ENCODE results near the gene NEURL1B.
"Not testable (repeated sequence)": the region's sequence is repeated elsewhere in the genome, so short reads cannot be mapped to it uniquely, and the experiment has no call there.

The NEURL1B gene

DNA sequence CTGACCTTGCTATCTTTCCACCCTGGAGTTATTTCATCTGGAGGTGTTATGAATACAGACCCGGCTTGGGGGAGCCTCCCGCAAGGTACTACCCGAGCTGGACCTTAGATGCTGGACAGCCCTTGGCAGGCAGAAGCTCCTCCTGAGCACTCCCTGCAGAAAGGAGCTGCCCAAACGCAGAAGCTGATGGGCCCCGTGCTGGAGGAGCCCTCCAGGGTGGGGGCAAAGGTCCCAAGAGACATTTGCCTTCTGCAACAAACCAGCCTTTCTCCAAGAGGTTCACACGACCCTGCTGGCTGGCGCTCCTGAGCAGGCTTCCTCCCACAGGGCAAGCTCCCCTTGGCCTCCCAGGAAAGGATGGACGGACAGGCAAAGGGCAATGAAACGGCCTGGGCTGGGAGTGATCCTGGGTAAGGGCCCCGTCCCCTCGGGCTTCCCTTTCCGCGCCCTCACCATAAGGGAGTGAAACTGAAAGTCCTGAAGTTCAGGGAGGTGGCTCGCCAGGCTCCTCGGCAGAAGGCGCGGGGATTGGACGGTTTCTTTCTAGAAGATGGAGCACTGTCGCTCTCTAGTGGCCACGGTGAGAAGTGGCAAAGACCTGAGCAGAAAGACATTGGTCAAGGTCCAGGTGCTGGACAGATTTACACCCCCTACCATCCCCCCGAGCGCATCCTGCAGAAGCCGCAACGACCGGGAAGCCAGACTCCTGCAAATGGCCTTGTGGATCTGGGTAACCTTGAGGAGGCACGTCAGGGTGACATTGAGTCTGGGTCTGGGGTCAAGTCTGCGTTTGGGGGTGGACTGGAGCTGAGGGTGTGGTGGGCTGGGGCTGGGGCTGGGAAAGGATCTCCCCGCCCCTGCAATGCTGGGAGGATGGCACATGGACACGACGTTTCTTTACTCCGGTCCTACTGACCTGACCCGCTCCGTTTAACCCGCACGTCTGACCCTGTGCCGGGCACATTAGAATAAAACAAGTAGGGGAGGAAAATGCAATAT lies 56.4 kb downstream of the NEURL1B start:
- Mint-ChIP-seq H3K27ac (peak overlapping the region; percentile 94 to 98), H3K4me1 (peaks cover 21% of the 10 kb centered on the region), H3K27me3 (peaks cover 18% of the 10 kb centered on the region), H3K4me3 (peak overlapping the region; percentile 84 to 93), H3K9me3 (no peaks in the 10 kb centered on the region)
- ATAC-seq (peak; percentile 88), DNase-seq (peak; percentile 81 to 84)

GRCh38 chr5:172699423-172699822 lies 58.4 kb downstream of the NEURL1B start:
- Mint-ChIP-seq H3K9me3 (no peaks in the 10 kb centered on the region), H3K27me3 (peaks cover 29% of the 10 kb centered on the region), H3K27ac (no peak overlapping the region), H3K4me1 (peaks cover 21% of the 10 kb centered on the region), H3K4me3 (no peak overlapping the region)
- no peak for ATAC-seq
- no peak for DNase-seq

DNA sequence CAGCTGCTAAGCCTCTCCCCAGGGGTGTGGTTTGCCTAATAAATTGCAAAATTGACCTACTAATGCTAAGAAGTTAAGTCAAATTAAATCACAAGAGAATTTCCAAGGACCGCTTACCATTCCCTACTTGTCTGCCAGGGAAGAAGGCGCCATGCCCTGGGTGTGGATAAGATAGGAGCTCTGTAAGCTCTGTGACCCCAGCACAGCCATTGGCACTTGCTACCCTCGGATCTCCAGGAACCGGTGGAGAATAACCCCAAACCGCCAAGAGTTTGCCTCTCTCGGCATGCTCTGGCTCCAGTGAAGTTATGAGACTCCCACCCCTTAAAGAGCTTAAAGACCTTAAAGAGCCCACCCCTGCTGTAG lies 58.9 kb downstream of the NEURL1B start:
- ATAC-seq = no peak
- Mint-ChIP-seq H3K9me3 (no peaks in the 10 kb centered on the region), H3K27me3 (peaks cover 34% of the 10 kb centered on the region), H3K4me1 (peaks cover 21% of the 10 kb centered on the region), H3K4me3 (no peak overlapping the region), H3K27ac (no peak overlapping the region)
- no peak for DNase-seq

- H3K27me3 Mint-ChIP-seq = peaks cover 36% of the 10 kb centered on the region
- no peak overlapping the region for H3K4me3 Mint-ChIP-seq
- DNase-seq (no peak), ATAC-seq (no peak)
- no peaks in the 10 kb centered on the region for H3K9me3 Mint-ChIP-seq
- H3K27ac Mint-ChIP-seq = peak overlapping the region in 1 of 2 donors; percentile 44
- H3K4me1 Mint-ChIP-seq = peaks cover 21% of the 10 kb centered on the region
Observed at GRCh38 chr5:172700365-172701290, 59.6 kb downstream of the NEURL1B start.

GRCh38 chr5:172701291-172701656 lies 60.2 kb downstream of the NEURL1B start:
- DNase-seq (no peak), ATAC-seq (no peak)
- Mint-ChIP-seq H3K4me3 (no peak overlapping the region), H3K27me3 (peaks cover 42% of the 10 kb centered on the region), H3K9me3 (no peaks in the 10 kb centered on the region), H3K4me1 (peaks cover 21% of the 10 kb centered on the region), H3K27ac (peak overlapping the region in 1 of 2 donors; percentile 44)

GRCh38 chr5:172703952-172704351 lies 62.9 kb downstream of the NEURL1B start:
- no peak for DNase-seq
- Mint-ChIP-seq H3K27me3 (peaks cover 60% of the 10 kb centered on the region), H3K9me3 (no peaks in the 10 kb centered on the region), H3K27ac (no peak overlapping the region), H3K4me3 (no peak overlapping the region), H3K4me1 (peaks cover 10% of the 10 kb centered on the region)
- no peak for ATAC-seq

DNA sequence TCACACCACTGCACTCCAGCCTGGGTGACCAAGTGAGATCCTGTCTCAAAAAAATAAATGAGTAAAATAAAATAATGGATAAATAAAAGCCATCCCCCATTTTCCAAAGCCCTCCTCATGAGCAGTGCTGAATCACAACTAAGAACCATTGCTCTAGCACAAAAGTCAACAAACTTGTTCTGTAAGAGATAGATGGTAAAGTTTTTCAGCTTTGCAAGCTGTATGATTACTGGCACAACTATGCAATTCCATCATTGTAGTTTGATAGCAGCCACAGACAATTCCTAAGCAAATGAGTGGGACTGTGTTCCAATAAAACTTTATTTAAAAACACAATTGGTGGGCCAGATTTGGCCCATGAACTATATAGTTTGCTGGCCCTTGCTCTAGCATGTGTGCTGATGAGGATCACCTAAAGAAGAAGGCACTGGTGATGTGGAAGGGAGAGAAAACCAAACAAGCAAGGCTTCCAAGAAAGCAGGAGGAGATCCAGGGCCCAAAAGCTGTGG lies 64.6 kb downstream of the NEURL1B start:
- Mint-ChIP-seq H3K27me3 (peaks cover 60% of the 10 kb centered on the region), H3K9me3 (no peaks in the 10 kb centered on the region)

DNA sequence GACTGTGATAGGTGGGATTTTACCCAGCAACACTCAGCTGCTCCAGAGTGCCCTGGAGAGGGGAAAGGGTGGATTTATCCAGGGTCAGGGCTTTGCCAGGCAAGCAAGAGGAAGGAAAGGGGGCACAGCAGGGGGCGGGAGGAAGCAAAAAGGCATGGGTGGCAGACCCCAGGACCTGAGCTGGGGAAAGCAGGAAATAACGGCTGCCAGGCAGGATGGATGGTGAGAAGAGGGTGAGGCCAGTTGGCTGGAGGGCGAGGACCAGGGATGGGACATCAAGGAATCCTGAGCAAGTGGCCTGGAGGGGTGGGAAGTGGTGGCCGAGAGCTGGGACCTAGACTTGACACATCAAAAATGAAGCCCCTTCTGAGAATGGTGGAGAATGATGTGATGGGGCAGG lies 65.7 kb downstream of the NEURL1B start:
- peaks cover 55% of the 10 kb centered on the region for H3K27me3 Mint-ChIP-seq
- H3K27ac Mint-ChIP-seq = no peak overlapping the region
- no peaks in the 10 kb centered on the region for H3K9me3 Mint-ChIP-seq
- H3K4me1 Mint-ChIP-seq = peaks cover 3% of the 10 kb centered on the region
- DNase-seq (no peak), ATAC-seq (no peak)
- no peak overlapping the region for H3K4me3 Mint-ChIP-seq

More for the DNA sequence above, 64.6 kb downstream of the NEURL1B start:
- H3K27ac Mint-ChIP-seq = peak overlapping the region in 1 of 2 donors; percentile 55
- DNase-seq (no peak), ATAC-seq (no peak)
- no peak overlapping the region for H3K4me3 Mint-ChIP-seq
- H3K4me1 Mint-ChIP-seq = peaks cover 10% of the 10 kb centered on the region

DNA sequence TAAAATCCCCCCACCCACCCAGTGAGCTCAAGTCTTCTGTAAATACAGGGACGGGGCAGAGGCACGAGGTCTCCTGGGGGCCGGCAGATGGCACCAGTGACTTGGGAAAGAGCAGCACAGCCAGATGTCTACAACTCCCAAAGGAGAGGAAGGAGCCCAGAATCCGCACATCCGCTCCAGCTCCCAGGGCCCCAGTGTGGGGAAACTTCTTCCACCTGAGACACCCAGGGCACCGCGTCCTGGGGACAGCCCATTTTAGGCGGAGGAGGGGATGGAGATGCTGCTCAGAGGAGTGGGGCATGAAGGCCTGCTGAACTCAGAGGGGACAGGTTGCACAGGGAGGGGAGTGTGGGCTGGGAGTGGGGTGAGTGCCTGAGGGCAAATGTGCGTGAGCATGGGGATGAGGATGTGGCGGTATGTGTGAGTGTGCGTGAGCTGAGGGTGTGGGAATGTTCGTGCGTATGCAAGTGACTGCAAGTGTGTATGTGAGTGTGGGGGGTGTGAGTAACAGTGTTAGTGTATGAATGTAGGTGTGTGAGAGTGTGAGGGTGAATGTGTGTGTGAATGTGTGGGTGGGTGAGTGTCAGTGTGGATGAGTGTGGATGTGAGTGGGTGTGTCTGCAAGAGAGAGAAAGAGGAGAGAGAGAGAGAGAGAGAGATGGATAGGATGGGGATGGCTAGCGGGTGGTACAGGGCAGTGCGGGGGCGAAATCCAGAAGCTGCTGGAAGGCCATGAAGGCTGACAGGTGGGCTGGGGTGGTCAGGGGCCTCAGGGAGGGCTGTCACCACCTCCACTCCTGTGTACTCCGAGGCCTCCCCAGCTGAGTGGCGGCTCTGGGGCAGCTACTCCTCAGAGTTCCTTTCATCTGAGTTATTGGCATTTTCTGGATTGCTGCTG lies 66.5 kb downstream of the NEURL1B start:
- H3K27ac Mint-ChIP-seq = no peak overlapping the region
- DNase-seq (no peak), ATAC-seq (peak; percentile 40)
- H3K4me1 Mint-ChIP-seq = no peaks in the 10 kb centered on the region
- H3K9me3 Mint-ChIP-seq = no peaks in the 10 kb centered on the region
- no peak overlapping the region for H3K4me3 Mint-ChIP-seq
- H3K27me3 Mint-ChIP-seq = peaks cover 52% of the 10 kb centered on the region

DNA sequence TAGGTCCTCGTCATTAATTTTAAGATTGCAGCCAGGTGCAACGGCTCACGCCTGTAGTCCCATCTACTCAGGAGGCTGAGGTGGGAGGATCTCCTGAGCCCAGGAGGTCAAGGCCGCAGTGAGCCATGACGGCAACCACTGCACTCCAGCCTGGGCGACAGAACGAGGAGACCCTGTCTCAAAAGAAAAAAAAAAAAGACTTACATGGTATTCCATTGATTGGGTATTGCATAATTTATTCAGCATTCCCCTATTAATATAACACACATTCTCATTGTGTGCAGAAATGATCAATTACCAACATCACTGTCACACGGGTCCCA lies 67.1 kb downstream of the NEURL1B start:
- Mint-ChIP-seq H3K4me3 (no peak overlapping the region), H3K27ac (no peak overlapping the region), H3K9me3 (no peaks in the 10 kb centered on the region), H3K4me1 (peaks cover 4% of the 10 kb centered on the region), H3K27me3 (peaks cover 46% of the 10 kb centered on the region)
- no peak for DNase-seq
- ATAC-seq = no peak

DNA sequence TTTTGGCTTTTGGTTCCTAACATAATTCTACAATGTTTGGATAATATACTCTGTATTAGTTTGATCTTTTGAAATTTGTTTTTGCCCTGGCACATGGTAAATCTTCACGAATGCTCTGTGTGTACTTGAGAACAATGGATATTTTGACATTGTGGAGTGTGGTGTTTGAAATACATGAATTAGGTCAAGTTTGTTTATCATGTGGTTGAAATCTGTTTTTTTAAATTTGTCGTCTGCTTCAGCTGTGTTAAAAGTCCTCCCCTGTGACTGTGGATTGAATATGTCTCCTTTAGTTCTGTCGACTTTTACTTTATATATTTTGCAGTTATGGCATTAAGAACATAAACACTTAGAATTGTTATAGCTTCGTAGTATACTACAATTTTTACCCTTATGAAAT lies 69.6 kb downstream of the NEURL1B start:
- DNase-seq (no peak), ATAC-seq (no peak)
- Mint-ChIP-seq H3K4me3 (no peak overlapping the region), H3K9me3 (no peaks in the 10 kb centered on the region), H3K4me1 (peaks cover 6% of the 10 kb centered on the region), H3K27ac (no peak overlapping the region), H3K27me3 (peaks cover 34% of the 10 kb centered on the region)

DNA sequence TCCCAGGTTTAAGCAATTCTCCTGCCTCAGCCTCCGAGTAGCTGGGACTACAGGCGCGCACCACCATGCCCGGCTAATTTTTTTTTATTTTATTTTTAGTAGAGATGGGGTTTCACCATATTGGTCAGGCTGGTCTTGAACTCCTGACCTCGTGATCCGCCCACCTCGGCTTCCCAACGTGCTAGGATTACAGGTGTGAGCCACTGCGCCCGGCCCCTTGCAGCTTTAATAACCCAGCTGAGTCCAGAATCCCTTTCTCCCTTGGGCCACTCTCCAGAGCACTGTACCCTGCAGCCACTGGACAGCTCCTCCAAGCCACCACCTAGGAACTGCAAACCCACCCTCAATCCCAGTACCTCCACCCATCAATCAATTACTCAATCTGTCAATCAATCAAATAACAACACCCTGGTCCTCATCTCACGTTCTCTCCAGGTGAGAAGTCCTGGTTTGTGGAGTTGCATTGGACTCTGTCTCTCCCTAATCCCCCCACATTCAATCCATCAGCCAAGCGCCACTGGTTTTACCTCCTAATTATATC lies 70.3 kb downstream of the NEURL1B start:
- not testable (repeated sequence) for H3K4me1 Mint-ChIP-seq, H3K9me3 Mint-ChIP-seq, H3K27ac Mint-ChIP-seq, DNase-seq, ATAC-seq, H3K4me3 Mint-ChIP-seq
- H3K27me3 Mint-ChIP-seq = peaks cover 27% of the 10 kb centered on the region

DNA sequence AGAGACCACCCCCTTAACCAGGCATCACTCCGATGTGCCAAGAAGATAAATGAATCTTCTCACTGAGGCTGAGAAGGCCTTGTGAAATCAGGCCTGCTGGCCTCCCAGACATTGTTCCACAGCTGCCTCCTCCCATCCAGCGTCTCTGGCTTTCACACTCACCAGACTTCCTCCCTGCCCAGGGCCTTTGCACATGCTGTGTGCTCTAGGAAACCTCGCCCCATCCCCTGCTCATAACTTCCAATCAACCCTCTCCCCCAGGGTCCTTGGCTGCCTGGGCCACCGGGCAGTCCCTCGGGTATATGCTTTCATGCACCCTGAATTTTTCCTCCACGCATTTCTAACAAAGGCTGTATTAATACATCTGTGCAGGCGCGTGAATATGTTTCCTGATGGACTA lies 71.5 kb downstream of the NEURL1B start:
- Mint-ChIP-seq H3K4me3 (no peak overlapping the region), H3K4me1 (peaks cover 14% of the 10 kb centered on the region), H3K9me3 (no peaks in the 10 kb centered on the region), H3K27me3 (peaks cover 15% of the 10 kb centered on the region), H3K27ac (no peak overlapping the region)
- DNase-seq (no peak), ATAC-seq (no peak)

- H3K27ac Mint-ChIP-seq = no peak overlapping the region
- H3K9me3 Mint-ChIP-seq = no peaks in the 10 kb centered on the region
- H3K4me3 Mint-ChIP-seq = peak overlapping the region in 1 of 2 donors; percentile 23
- DNase-seq (peak; percentile 68 to 71), ATAC-seq (peak; percentile 38)
- peaks cover 11% of the 10 kb centered on the region for H3K27me3 Mint-ChIP-seq
- H3K4me1 Mint-ChIP-seq = peaks cover 14% of the 10 kb centered on the region
Observed at GRCh38 chr5:172713113-172713808, 72.2 kb downstream of the NEURL1B start.

Data from stimulated activated naive CD8-positive, alpha-beta T cell treated with anti-CD3 and anti-CD28 coated beads, Interleukin-15, amount 100 ng/mL, for 72 hours (primary cell).